Right lobe of liver (tissue), 4 donors: Measurements from ENCODE around the gene GPR15LG.

Experiments used
- CTCF ChIP-seq, 4 donors: fragments of 200-600 bp in 3 of 4; fragments of 450-650 bp in 1 of 4; IDR thresholded peaks; one replicate each; pipeline versions ENCODE4 v1.5.1 to v1.8.0; 2016 to 2022; ENCODE audit warnings: antibody characterized with exemption in 4 of 4, mild to moderate bottlenecking in 2 of 4
- POLR2A ChIP-seq: fragments of 450-650 bp; IDR thresholded peaks from one replicate; pipeline ENCODE4 v1.6.1; 2017; ENCODE audit warnings: antibody characterized with exemption, mild to moderate bottlenecking
- donor health status: DM: no; HTN: no; CAD: no.
- donor health status: DM: no; HTN: no; CAD: no.
- donor health status: DM: no; HTN: yes; CAD: no.

DNA sequence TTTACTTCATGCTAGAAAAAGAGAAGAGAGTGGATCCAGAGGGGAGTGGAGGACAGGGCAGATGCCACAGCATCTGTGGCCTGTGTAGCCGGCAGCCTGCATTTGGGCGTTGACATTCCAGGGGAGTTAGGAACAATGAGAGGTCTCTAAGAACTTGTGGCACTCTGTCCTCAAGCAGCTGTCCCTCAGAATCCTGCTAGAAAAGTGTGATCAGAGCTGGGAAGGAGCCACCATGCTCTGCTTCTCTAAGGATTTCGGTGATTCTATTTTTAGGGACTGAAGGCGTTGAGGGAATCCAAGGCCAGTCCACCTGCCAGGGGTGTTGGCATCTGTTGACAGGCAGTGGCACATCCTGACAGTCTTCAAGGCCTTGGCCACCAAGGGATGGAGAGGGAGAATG, 44.1 kb downstream of the GPR15LG start:
- TF ChIP-seq CTCF (IDR thresholded peaks at IDR 0.05) (no peak), POLR2A (no peak)
